Cardiac fibroblast (primary cell): Measurements from ENCODE around the gene KLHDC4.
"Not testable (repeated sequence)": the region's sequence is repeated elsewhere in the genome, so short reads cannot be mapped to it uniquely, and the experiment has no call there.

ENCODE experiments used
- DNase-seq, 2 donors: peaks; one replicate each; pipeline versions ENCODE4 v3.0.0 to v3.0.0-alpha.2; 2010; ENCODE audit warnings: low read depth in 2 of 2
- H3K4me3 ChIP-seq, 2 donors: replicated peaks in 1 of 2; 1 replicate in 1 of 2; 2 replicates in 1 of 2; pipeline ENCODE4 v1.5.1; 2011; ENCODE audit warnings: low read depth in 2 of 2, low read length in 2 of 2, mild to moderate bottlenecking in 2 of 2, moderate library complexity in 1 of 2
- TF ChIP-seq, protein P1 (sequence below): IDR thresholded peaks from one replicate; pipeline ENCODE4 v1.5.1; 2011; ENCODE audit warnings: low read depth, mild to moderate bottlenecking, low read length, inconsistent platforms

Gene KLHDC4

DNA sequence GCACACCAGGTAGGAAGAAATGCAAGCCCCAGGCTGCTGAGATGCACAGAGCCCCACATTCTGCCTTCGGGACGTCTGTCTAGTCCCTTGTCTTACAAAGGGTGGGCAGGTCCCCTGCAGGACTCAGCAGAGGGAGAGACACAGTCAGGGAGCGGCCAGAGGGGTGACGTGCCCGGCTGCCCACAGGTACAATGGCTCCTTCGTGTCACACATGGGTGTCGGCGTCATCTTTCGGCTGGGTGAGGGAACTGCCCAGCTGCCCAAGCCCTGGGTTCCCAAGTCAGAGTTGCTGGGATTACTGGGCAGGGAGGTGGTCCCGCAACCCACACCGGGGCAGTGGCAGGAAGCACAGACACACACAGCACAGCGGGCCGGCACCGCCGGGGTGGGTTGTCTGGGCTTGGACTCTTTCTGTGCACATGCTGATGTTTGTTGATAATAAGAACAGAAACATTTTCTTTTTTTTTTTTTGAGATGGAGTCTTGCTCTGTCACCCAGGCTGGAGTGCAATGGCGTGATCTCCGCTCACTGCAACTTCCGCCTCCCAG is 82.9 kb downstream of the KLHDC4 start:
- no peak overlapping the region for H3K4me3 ChIP-seq
- TF ChIP-seq, protein P1, sequence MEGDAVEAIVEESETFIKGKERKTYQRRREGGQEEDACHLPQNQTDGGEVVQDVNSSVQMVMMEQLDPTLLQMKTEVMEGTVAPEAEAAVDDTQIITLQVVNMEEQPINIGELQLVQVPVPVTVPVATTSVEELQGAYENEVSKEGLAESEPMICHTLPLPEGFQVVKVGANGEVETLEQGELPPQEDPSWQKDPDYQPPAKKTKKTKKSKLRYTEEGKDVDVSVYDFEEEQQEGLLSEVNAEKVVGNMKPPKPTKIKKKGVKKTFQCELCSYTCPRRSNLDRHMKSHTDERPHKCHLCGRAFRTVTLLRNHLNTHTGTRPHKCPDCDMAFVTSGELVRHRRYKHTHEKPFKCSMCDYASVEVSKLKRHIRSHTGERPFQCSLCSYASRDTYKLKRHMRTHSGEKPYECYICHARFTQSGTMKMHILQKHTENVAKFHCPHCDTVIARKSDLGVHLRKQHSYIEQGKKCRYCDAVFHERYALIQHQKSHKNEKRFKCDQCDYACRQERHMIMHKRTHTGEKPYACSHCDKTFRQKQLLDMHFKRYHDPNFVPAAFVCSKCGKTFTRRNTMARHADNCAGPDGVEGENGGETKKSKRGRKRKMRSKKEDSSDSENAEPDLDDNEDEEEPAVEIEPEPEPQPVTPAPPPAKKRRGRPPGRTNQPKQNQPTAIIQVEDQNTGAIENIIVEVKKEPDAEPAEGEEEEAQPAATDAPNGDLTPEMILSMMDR: no peak
- no peak for DNase-seq

DNA sequence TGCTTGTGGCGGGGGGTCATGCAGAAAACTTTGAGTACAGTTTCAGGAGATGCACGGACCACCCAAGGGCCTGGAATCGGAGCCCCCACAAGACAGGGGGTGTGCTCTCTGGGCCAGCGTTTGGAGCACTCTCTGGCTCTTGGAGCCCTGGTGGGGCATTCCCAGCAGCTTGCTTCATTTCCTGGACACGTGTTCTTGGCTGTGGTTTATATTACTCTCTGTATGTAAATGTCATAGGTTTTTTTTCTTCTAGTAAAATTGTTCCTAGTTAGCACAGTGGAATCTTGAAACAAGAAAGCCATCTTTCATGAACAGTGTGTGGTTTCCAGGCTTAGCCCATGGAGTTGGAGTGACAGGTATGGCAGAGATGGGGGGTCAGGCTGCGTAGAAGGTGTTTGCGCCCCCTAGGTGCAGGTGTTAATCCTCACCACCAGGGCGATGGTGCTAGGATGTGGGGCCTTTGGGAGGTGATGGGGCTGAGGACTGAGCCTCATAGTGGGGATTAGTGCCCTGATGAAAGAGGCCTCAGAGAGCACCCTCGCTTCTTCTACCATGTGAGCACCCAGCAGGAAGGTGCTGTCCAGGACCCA is 83.7 kb downstream of the KLHDC4 start:
- DNase-seq: peak; percentile 74
- H3K4me3 ChIP-seq: no peak overlapping the region
- TF ChIP-seq, protein P1: peak; percentile 59

DNA sequence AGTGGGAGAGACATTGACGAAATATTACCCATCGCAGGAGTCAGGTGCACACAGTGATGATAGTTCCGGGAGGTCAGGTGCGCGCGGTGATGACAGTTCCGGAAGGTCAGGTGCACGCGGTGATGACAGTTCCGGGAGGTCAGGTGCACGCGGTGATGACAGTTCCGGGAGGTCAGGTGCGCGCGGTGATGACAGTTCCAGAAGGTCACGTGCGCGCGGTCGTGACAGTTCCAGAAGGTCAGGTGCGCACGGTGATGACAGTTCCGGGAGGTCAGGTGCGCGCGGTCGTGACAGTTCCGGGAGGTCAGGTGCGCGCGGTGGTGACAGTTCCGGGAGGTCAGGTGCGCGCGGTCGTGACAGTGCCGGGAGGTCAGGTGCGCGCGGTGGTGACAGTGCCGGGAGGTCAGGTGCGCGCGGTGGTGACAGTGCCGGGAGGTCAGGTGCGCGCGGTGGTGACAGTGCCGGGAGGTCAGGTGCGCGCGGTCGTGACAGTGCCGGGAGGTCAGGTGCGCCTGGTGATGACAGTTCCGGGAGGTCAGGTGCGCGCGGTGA is 84.7 kb downstream of the KLHDC4 start:
- H3K4me3 ChIP-seq, DNase-seq: not testable (repeated sequence)

DNA sequence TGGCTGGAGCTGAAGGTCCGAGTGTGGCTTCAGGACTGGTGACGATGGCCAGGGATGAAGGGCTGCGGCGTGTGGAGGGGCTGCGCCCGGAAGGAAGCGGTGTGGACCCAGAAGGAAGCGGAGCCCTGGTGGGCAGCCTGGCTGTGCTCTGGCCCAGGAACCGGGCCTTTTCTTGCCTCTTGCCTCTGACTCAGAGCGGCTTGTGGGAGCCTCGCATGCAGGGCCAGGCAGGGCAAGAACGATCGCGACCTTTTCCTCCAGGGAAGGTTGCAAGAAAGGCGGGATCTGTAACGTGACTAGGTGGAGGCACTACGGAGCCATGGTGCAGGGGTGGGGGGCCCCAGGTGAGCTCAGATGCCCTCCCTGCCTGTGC is 85.5 kb downstream of the KLHDC4 start:
- no peak overlapping the region for H3K4me3 ChIP-seq
- TF ChIP-seq, protein P1: no peak
- DNase-seq: no peak

DNA sequence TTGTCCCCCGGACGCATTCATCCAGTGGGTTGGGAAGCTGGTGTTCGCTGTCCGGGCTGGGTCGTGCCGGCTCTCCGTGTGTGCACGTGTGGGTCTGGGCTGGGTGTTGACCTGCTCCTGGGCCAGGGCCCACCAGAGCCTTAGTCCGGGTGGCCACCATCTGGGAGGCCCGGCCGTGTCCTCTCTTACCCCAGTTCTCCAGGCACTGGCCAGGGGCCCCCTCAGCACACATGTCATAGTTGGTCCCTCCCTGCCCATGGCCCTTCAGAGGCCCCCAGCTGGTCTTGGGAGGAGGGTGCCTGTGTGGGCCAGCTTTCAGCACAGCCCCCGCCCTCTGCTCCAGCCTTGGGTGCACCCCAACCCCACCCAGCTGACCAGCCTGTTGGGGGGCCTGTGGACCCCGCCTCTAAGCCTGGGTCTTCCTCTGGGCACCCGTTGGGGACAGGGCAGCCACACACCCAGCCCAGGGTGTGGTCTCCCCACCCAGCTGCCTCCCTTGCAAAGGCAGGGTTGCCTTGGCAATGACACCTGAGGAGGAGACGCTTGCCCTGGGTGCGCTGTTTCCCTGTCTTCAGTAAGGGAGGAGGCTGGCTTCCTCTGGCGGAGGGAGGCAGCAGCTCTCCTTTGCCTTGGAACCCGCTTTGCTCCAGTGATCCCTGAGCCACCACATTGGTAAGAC is 86.1 kb downstream of the KLHDC4 start:
- no peak overlapping the region for H3K4me3 ChIP-seq
- DNase-seq: no peak
- TF ChIP-seq, protein P1: no peak

DNA sequence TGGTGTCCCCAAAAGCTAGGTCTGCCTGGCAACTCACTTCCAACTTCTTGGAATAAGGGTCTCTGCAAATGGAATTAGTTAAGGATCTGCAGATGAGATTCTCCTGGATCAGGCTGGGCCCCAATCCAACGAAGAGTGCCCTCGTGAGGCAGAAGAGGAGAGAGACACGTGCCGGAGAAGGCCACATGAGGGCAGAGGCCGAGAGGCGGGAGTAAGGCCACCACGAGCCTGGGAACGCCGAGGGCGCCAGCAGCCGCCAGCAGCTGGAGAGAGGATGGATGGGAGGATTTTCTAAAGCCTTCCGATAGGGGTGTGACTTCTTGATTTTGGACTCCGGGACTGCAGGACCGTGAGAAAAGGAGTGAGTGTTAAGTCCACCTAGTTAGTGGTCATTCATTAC is 87.2 kb downstream of the KLHDC4 start:
- peak in 1 of 2 donors; percentile 5 for DNase-seq
- TF ChIP-seq, protein P1: no peak
- no peak overlapping the region for H3K4me3 ChIP-seq

DNA sequence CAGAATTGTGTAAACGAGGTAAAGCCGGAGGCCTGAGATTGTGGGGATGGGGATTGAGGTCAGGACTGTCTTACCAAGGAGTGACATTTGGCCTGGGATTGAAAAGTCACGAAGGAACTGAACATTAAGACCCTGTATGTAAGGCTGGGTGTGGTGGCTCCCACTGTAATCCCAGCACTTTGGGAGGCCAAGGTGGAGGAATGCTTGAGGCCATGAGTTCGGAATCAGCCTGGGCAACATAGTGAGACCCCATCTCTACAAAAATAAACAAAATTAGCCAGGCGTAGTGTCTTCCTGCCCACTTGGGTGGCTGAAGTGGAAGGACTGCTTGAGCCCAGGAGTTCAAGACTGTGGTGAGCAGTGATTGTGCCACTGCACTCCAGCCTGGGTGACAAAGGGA is 88.0 kb downstream of the KLHDC4 start:
- no peak overlapping the region for H3K4me3 ChIP-seq
- DNase-seq: no peak
- TF ChIP-seq, protein P1: no peak
